OCI-LY7 (cell line): ENCODE measurements around the gene CCDC126.

Experiments used
- CTCF ChIP-seq: fragments of 200-600 bp; sonication (generic); conservative IDR thresholded peaks from 2 replicates; pipeline ENCODE4 v1.5.1; 2014; ENCODE audit warnings: mild to moderate bottlenecking, antibody characterized with exemption, low read length, moderate library complexity, mixed read lengths
- EZH2phosphoT487 ChIP-seq: fragments of 200-600 bp; sonication (generic); IDR thresholded peaks from 2 replicates; pipeline ENCODE4 v1.6.1; 2018; ENCODE audit warnings: low read depth, borderline replicate concordance, mild to moderate bottlenecking, mixed run types, antibody characterized with exemption, low read length, moderate library complexity, mixed read lengths

- no peak for TF ChIP-seq CTCF
- no peak for TF ChIP-seq EZH2phosphoT487
Observed at GRCh38 chr7:23622506-23622925, 25.3 kb downstream of the CCDC126 start.
